DMS153 treated with DMSO at 0.1 percent for 48 hours (cell line): ENCODE results near the gene ACVRL1.

Source experiments
- DNase-seq: peaks from one replicate; lab custom pipeline; 2025; ENCODE audit not compliant: unreplicated experiment; lab: John Stamatoyannopoulos, UW

Gene ACVRL1

DNA sequence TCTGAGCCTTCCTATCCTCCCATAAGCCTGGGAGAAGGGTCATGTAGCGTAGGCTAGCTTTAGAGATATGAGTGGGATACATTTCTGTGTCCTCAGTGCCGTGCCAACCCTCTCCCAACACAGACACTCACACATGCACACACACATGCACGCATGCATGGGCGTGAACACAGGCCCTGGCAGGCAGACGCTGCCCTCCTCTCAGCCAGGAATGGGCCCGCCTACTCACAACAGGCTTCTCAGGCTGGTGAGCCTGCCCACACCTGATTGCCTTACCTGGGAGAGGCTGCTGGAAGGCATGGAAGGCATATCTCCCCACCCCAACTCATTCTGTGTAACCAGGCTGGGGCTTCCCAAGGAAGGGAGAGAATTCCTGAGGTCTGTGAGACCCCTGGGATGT lies 31.4 kb downstream of the ACVRL1 start:
- DNase-seq: no peak

DNA sequence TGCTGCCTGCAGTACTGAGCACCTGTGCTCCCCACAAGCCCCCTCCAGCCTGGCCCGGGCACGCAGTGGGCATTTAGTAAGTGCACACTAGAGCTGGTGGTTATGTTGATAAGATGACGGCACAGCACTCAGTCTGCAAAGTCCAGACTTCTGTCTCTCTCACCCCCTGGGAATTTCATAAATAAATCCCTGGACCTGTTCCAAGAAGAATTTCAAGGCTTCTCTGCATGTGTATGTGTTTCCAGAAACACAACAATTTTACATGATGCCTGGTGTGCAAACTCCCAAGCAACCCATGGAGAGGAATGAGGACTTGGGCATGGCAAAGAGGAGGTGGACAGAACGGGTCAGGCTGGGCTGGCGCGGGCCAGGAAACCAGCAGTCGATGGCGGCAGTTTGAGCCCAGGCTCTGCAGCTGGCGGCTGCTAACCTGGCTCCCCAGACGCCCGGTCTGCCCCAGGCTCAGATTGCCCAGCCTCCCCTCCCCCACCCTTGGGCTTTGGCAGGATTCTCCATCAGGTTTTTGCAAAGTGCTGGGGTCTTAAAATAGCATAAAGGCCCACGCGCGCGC lies 33.8 kb downstream of the ACVRL1 start:
- peak; percentile 43 for DNase-seq

DNA sequence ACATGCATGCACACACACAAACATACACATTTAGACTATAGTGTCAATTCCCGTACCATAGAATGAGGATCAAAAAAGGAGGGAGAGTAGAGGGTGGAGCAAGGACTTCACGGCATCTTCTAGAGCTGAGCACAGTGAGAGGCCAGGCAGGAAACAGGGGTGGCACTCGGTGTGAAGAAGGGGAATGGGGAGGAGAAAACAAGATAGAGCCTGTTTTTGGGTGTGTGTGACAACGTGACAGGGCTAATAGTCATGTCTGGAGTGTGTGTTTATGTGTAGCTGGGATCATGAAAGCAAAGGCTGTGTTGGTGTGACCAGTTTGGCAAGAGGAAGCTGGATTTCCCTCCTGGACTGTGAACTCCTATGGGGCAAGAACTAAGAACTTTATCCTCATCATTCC lies 34.3 kb downstream of the ACVRL1 start:
- DNase-seq: no peak

DNA sequence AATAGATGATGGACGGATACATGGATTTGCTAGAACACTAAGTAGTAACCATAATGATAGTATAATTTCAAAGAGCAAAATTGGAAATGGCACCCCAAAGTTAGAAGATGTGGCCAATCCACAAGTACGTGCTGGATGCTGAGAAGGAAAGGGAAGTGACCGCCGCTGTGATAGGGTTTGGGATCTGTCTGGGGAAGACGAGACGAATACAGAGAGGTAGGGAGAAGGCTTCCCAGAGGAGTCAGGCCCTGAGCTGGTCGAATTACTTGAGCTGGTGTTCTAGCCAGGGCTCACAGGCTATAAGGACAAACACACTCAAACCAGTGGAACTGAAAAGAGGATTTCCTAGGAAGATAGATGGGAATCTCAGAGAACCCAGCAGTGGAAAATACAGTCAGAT lies 34.8 kb downstream of the ACVRL1 start:
- no peak for DNase-seq

DNA sequence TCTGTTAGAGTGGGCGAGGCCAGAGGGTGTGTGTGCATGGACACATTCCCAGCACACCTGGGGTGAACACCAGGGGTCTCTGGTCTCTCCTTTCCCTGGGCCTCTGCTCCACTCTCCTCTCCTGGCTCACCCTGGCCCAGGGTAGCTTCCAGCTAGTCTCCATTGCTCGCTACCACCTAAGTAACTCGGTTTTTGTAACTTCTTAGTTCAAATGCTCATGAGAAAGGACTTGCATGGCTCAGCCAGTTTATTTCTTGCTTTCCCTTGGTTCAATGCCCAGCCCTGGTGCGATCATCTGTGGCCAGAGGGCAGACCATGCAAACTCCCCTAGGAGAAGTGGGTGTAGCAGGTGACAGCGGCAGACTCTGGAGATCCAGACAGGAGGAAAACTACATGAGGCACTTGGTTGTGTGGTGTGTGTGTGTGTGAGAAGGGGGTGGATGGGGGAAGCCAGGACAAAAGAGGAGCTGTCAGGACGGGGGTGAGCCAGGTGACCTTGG lies 35.2 kb downstream of the ACVRL1 start:
- DNase-seq: no peak

DNA sequence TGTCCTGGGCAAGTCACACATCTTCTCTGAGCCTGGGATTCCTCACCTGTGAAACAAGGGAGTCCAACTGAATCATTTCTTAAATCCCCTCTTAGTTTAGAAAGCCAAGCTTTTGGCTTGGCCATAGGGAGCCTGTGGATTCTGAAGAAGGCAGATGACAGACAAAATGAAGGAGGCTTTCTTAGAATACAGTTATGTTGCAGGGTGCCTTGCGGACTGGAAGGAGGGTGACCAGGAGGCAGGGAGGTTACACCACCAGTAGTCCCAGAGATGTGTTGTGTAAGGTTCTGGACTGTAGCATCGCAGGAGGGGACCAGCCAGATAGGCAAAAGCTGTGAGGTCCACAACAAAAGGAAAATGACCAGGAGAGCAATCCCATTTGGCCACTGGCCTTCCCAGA lies 36.0 kb downstream of the ACVRL1 start:
- DNase-seq: no peak

DNA sequence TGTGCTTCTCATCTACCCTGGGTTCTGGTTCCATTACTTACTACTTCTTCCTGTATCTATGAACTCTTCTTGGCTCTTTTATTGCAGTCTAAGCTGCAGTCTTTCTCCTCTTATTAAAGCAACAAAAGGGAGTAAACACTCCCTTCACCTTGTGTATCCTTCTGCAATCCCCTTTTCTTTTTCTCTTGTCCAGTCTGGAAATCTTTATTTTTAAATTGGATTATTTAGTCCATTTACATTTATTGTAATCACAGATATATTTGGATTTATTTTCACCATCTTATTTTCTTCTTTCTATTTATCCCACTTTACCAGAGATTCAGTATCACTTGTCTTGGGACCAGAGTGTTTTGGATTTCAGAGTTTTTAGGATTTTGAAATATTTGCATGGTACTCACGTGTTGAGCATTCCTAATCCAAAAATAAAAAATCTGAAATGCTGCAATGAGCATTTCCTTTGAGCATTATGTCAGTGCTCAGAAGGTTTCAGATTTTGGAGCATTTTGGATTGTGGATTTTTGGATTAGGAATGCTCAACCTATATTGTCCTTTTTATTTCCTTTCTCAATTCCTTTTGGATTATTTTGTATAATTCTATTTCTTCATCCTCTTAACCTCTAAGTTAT lies 37.4 kb downstream of the ACVRL1 start:
- DNase-seq: no peak

DNA sequence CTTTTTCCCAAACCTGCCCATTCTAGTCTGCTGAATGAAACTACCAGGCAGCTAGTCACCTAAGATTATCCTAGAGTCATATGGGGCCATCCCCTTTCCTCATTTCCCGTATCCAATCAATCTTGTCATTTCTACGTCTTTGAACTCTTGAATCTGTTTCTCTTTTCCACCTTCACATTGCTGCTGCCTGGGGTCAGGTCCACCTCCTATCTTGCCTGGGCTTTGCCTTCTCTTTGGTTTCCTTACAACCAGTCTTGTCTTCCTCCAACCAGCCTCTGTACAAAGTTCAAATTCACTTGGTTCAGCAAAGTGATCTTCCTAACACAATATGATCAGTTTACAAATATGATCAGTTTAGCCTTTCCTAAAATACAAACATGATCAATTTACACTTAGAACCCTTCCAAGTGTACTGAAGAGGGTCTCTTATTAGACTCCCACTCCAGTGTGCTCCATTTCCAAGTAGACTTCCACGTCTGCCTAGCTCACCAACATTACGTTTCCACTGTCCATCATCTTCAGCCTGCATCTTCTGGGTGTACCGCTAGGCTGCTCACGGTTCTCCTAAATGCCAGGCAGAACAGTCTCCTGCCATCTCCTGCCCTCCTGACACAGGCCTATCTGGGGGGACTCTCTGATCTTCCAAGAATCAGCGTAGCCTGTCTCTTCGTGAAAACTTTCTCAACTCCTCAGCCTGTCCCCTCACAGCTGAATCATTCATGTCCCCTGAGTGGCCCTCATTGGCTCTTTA lies 40.1 kb downstream of the ACVRL1 start:
- no peak for DNase-seq

DNA sequence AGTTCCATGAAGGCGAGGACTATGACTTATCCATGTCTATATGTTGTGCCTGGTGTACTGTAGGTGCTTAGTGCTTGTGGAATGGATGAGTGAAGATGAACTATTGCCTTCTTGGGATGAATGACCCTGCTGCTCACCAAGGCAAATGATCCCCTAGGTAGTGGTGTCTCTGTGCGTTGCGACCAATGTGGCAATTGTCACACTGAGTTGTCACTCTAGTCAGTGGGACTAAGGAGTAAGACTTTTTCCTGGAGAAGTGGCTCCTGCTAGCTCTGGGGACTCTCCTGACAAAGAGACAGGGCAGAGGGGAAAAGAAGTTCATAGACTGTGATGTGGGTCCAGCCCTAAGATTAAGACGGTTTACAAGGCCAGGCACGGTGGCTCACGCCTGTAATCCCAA lies 40.8 kb downstream of the ACVRL1 start:
- DNase-seq: no peak

DNA sequence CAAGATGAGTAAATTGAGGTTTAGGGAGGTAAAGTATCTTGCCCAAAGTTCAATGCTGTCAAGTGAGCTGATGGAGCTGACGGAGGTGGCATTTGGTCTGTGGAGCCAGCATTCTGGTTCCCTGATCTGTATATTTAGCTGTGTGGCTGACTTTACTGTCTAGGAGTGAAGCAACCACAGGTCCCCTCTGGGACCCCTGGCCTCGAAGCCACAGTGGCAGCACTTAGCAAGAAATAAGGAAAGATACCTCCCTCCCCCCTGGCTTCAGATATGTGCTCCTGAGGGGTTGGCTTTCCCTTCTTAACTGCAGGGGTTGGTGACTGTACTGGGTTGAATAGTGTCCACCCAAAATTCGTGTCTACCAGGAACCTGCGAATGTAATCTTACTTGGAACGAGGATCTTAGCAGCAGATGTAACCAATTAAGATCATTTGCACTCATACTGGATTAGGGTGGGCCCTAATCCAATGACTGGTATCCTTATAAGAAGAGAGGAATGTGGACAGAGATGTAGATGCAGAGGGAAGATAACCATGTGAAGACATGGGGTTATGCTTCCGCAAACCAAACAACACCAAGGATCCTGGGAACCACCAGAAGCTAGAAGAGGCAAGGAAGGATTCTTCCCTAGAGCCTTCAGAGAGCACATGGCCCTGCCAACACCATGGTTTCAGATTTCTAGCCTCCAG lies 42.2 kb downstream of the ACVRL1 start:
- DNase-seq: no peak

DNA sequence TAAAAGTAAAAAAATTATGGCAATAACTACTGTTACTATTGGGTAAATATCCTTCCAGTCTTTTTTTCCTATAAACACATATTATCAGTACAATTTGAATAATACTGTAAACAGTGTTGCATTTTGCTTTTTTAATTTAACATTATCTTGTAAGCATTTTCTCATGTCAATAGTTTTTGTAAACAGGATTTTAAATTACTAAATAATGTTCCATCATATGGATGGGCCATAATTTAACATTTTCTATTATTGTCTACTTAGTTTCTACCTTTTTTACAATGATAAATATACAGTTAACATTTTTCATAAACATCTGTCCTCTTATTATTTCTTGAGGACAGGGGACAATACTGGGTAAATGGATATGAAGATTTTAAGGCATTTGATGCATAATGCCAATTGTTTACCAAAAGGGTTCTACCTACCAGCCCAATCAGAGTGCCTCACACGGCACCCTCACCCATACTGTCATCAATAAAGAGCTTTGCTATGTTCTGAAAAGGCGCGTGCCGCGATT lies 43.4 kb downstream of the ACVRL1 start:
- no peak for DNase-seq

DNA sequence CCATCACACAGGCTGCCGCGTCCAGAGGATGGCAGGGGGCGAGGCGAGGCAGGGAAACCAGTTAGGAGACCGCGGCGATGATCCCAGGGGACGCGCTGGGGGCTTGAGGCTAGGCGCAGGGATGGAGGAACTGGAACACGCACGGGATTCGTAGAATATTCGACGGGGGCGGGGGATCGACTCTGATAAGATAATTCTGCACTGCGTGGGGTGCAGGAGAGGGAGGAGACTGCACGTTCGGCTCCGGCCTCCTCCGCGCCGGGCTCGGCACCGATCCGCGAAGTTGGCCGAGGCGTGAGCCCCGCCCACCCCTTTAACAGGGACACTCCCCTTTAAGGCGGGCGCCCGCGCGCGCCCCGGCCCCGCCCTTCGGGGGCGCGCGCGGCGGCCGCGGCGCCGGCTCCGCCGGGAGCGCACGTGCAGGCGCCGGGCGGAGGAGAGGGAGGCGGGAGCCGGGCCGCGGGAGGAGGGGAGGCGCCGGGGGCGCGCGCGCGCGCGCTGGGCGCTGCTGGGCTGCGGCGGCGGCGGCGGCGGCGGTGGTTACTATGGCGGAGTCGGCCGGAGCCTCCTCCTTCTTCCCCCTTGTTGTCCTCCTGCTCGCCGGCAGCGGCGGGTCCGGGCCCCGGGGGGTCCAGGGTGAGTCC lies 44.0 kb downstream of the ACVRL1 start, which contains the start of gene ACVR1B:
ACVR1B (plus strand) TSS at position 501 of the 644 bp plus-strand sequence; CDS start at position 546, 45 bp downstream.
- DNase-seq: peak; percentile 83

DNA sequence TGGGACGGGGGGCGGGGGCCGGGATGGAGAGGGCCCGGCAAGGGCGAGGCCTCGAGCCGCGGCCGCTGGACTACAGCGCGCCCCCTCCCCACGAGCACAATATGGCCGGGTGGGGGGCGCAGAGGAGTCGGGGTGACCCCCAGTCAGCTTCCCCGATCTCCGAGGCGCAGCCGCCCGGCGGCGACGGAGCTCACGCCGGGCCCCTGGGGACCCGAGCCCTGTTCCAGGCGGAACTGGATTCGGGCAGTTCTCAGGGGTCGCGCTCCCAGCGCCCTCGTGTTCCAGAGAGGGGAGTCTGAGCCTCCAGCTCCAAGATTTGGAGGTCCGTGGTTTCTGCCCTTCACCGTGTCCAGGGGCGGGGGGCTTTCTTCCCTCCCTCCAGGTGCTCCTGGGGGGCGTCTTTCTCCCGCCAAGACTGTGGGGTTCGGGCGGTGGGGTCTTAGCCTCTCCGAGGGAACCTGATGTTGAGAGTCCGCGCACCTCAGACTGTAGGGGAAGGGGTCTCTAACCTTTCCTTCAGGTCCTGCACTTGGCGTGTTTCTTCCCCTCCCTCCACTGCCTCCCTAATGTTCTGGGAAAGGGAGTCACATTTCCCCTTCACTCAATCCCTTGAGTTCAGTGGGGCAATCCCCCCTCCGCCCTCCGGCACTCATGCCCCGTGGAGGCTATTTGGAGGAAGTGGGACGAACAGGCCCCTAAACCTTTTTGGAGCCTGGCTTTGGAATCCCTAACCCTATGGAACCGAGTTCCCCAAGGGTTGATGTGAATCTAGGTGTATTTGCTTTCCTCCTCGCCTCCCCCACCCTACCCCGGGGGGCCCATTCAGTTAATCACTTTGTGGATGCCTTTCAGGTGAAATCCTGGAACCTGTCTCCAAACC lies 44.8 kb downstream of the ACVRL1 start:
- no peak for DNase-seq

DNA sequence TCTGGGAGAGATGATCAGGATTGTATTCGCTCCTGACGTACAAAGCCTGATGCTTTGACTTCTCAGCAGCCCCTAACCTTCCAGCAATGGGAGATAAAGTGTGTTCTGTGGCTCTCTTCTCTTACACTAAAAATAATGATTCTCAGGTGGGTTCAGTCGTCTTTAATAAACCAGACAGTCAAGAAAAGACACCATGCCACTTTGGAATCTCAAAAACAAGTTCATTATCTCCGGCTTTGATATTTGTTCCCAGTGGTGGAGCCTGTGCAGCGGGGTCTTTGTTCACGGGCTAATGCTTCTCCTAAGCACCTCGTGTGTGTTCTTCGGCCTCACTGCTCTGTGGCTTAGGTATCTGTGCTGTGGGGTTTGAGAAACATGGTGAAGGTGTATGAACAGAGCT lies 45.8 kb downstream of the ACVRL1 start:
- no peak for DNase-seq

DNA sequence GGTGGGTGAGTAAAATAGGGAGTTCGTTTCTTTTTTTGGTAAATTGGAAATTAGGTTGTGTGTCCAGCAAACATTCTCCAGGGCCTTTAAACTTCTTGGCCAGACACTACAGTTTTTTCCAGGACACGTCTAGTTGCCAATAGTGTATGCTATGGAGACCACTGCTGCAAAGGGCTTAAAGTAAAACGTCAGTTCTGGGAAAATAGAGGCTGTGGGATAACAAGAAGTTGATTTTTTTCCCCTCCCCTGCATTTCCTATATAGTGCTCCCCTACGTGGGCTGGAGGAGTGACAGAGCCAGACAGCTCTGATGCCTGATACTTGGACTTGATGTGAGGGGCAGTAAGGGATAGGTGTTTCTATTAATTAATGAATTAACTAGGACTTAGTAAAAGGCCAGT lies 46.6 kb downstream of the ACVRL1 start:
- DNase-seq: no peak

DNA sequence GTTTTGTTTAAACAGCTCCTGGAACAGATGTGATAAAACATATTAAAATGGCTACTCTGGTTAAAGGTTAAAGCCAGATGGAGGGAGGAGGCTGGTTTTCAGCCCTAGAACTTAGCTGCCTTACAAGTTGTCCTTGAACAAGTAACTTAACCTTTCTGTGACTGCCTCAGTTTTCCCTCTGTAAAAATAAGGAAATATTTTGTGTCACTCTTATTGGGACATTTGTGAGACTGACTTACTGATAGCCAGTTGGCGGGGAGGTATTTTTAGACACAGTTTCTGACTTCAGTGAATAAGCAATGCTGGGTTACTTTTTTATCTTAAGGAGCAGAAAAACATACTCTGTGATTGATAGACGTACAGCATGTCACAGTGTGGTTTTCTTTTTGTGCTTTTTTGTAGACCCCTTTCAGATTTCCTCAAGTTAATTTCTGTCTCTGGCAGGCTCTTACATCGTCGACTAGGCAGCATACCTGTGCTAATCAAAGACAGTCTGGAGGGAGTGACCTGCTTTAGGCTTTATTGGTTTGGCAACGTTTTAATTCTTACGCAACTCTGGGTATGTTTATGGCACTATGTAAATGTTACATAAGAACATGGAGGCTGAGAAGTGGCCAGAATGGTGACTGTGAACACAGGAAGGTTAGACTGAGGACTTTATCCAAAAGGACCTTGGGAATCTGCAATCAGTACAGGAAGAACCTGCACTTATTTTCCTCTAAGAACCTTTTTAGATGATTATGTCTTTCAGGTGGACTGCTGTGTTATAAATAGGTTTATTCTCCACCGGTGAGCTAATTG lies 47.5 kb downstream of the ACVRL1 start:
- DNase-seq: peak; percentile 32

DNA sequence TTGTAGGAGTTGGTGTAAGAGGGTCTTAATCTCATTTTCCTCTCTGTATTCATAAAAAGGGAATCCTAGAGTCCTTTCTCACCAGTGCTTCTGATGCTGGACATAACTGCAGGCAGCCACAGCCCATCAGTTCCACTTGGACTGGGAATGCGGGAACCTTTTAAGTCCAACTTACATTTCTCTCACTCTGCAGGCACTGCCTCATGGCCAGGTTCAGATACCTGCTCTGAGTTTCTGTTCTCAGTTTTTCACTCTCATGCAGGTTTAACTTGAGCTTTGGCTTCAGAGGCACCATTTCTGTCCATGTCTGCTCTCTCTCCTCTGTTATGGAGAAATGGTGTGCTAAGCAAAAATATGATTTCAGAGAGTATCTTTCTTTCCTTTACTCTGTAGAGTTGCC lies 48.4 kb downstream of the ACVRL1 start:
- no peak for DNase-seq

DNA sequence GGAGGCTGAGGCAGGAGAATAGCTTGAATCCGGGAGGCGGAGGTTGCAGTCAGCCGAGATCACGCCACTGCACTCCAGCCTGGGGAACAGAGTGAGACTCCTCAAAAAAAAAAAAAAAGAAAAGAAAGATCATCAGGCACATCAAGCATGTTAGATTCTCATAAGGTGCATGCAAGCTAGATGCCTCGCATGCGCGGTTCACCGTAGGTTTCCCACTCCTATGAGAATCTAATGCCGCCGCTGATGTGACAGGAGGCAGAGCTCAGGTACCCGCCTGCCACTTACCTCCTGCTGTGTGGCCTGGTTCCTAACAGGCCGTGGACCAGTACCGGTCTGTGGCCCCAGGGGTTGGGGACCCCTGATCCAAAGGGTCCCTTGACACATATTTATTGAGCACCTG lies 51.2 kb downstream of the ACVRL1 start:
- DNase-seq: no peak

DNA sequence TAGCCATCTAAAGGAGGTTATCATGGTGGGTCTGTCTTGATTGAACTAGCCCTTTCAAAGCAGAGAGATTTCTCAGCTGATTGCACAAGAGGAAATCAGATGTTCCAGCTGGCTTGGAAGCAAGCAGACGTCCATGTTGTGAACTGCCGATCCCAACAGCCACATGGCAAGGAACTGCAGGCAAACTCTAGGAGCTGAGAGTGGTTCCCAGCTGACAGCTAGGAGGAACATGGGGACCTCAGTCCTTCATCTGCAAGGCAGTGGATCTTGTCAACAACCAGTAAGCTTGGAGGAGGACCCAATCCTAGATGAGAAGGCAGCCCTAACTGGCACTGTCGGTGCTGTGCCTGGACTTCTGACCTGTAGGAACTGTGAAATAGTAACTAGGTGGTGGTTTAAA lies 51.9 kb downstream of the ACVRL1 start:
- DNase-seq: no peak
